Tibial nerve (tissue), 4 donors: ENCODE data around the gene ABCA13.

Source experiments
- CTCF ChIP-seq, 5 experiments: fragments of 200-600 bp in 3 of 5; fragments of 450-650 bp in 2 of 5; sonication (generic) in 3 of 5; IDR thresholded peaks; one replicate each; pipeline ENCODE4 v1.5.1; 2016 to 2019; ENCODE audit warnings: antibody characterized with exemption in 5 of 5, mild to moderate bottlenecking in 3 of 5, moderate library complexity in 2 of 5
- EP300 ChIP-seq, 2 donors: sonication (generic); formaldehyde crosslinking; IDR thresholded peaks; one replicate each; pipeline ENCODE4 v1.6.1; 2017; ENCODE audit warnings: antibody characterized with exemption in 2 of 2, mild to moderate bottlenecking in 1 of 2
- POLR2A ChIP-seq, 2 donors: fragments of 450-650 bp; IDR thresholded peaks; one replicate each; pipeline ENCODE4 v1.6.1; 2017; ENCODE audit warnings: antibody characterized with exemption in 2 of 2, mild to moderate bottlenecking in 2 of 2, moderate library complexity in 2 of 2

GRCh38 chr7:48466713-48467112 lies 295.5 kb downstream of the ABCA13 start:
- TF ChIP-seq POLR2A (IDR thresholded peaks at IDR 0.05) (no peak), CTCF (IDR thresholded peaks at IDR 0.05) (no peak), EP300 (IDR thresholded peaks at IDR 0.05) (no peak)
